GM21723 (cell line): ENCODE measurements around the gene PRRC1.
A peak's percentile ranks its signal among the peaks of the same experiment; 100 is the strongest.

Experiments
- ATAC-seq: cut with Tn5 transposase; IDR thresholded peaks from one replicate; pipeline ENCODE4 v1.9.1; 2021; ENCODE audit warnings: mild to moderate bottlenecking, moderate library complexity; ENCODE audit not compliant: unreplicated experiment

Gene PRRC1

DNA sequence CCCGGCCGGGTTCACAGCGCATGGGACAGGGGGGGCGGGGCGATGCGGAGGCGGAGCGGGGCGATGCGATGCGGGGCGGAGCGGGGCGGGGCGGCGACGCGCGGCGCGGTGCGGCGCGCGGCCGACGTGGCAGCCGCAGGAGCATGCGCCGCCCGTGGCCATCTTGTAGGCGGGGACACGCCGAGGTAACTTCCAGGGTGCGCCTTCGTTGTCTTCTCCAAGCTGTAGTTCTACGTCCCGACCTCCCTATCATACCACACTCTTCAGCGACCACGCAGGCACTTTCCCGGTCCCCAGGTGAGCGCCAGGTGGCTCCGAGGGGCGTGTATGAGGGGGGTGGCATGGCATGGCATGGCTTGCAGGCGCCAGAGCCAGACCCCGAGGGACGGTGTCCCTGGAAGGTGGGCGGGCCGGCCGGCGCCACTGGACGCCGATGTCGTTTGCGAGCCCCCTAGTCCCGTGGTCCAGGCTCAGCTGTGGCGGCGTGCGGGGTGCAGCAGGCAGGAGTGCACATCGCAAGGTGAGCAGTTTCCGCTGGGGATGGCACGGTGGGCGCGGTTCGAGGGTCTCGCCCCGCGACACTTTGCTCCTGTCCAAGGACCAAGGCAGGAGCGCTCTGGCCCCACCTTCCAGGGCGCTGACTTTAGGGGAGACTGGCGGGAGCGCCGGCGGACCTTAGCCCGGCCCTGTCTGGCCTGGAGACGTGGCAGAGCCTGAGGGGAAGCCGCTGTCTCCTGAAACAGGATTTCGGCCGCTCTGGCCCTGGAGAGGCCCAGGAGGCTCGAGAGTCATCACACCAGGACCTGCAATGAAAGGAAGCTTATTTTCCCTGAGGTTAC, at the start of gene PRRC1:
Gene PRRC1, plus strand, starts transcription at position 161 of the 839 bp plus-strand sequence. CDS start 5,840 bp downstream, outside the sequence.
- ATAC-seq = peak; percentile 92

GRCh38 chr5:127471211-127471610, 46.2 kb upstream of the PRRC1 start:
- ATAC-seq = no peak

DNA sequence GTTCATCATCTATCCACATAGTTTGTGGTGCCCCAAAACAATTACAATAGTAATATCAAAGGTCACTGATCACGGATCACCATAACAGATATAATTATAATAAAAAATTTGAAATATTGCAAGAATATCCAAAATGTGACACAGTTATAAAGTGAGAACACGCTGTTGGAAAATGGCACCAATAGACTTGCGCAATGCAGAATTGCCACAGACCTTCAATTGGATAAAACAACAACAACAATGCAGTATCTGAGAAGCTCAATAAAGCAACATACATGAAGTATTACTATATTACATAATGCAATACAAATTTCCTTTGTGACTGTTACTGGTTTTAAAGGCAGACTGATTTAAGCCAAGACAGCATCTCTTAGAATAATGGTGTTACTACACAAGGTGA, 44.7 kb upstream of the PRRC1 start:
- ATAC-seq = no peak

- no peak for ATAC-seq
Measured at GRCh38 chr5:127486471-127486870, 31.0 kb upstream of the PRRC1 start.

- ATAC-seq = peak; percentile 88
Measured at GRCh38 chr5:127492854-127493738, 24.3 kb upstream of the PRRC1 start.

GRCh38 chr5:127498548-127498947, 18.9 kb upstream of the PRRC1 start:
- no peak for ATAC-seq

DNA sequence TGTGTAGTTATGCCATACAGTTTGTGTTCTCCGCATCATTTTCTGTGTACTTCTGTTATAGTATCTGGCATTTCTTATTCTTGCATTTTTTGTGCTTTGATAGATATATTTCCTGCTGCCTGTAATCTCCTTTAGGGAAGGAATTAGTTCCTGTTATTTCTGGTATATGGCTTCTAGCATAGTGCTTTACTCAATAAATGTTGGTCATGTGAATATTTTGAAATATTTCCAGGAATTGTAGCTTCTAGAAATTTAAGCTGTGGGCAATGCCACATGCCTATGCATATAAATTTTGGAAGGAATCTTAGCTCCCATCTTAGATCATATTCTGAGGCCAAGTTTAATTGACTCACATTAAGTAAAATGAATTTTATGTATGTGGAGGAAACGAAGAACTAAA, 11.5 kb upstream of the PRRC1 start:
- no peak for ATAC-seq

DNA sequence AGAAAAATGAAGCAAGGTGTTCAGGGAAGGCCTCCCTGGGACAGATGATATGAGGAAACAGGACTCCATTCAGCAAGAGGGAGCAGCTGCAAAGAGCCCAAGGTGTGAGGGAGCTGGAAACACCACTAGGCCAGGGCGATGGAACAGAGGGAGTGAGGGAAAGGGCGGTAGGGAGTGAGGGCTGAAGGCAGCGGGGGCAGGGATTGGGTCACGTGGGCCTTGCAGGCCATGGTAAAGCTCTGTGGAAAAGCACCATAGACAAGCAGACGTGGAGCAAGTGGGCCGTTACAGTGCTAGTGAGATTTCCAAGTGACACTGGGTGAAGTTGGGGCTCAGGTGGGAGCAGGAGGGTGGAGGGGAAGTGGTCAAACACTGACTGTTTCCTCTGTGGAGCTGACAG, 10.8 kb upstream of the PRRC1 start:
- no peak for ATAC-seq

DNA sequence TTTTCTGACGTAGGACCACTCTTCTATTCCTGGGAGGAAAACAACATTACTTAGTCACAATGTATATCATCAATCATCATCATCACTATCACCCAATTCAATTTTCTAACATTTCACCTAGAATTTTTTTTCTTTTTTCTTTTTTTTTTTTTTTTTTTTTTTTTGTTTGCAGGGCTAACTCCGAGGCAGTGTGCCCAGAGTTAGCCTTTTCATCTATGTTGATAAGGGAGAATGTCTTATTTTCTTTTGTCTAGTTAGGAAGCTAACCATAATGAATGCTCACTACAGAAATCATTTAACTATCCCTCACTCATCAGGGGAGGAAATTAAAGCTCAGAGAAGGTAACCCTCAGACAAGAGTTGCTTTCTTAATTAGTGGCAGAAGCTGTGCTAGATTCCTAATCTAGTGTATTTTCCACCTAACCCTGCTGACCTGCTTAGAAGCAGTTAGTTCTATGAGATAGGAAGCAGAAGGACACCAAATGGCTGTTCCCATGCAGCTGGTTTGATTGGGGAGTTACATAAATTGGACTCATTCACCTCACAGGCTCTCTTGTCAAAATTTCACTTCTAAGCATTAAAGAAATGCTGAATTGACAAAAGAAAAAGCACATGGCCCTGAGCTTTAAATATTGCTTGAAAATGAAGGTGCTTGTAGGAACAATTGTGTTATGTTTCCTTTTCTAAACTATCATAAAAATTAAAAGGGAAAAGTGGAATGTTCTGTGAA, 8.6 kb upstream of the PRRC1 start:
- ATAC-seq = no peak

- no peak for ATAC-seq
Measured at GRCh38 chr5:127513408-127513970, 4.0 kb upstream of the PRRC1 start.

DNA sequence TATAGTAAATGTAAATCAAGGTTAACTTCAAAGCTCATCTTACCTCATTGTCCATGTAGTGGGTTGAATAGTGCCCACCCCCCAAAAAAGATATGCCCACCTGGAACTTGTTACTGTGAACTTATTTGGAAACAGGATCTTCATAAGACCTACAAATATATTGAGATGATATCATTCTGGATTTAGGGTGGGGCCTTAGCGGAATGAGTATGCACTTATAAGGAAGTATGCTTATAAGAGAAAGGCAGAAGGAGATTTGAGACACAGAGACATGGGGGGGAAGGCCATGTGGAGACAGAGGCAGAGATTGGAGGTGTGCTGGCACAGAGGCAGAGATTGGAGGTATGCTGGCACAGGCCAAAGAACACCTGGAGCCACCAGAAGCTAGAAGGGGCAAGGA, 2.6 kb upstream of the PRRC1 start:
- ATAC-seq = no peak

- ATAC-seq = no peak
Measured at GRCh38 chr5:127515693-127516440, 1.6 kb upstream of the PRRC1 start.

- peak; percentile 30 for ATAC-seq
Measured at GRCh38 chr5:127517110-127517479, 345 bp upstream of the PRRC1 start.

DNA sequence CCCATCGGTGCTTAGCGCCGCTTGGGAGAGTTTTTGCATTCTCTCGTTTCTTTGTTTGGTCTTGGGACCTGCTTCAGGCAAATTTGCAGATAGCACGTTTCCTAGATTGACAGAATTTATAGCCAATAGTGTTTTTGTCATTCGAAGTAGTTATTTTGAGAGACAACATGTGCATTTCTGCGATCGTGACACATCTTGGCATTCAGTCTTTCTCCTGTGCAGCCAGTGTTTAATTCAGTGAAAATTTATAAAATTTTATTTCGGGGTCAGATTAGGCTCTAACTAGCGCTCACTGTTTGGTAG, 830 bp downstream of the PRRC1 start:
- ATAC-seq = peak; percentile 40

DNA sequence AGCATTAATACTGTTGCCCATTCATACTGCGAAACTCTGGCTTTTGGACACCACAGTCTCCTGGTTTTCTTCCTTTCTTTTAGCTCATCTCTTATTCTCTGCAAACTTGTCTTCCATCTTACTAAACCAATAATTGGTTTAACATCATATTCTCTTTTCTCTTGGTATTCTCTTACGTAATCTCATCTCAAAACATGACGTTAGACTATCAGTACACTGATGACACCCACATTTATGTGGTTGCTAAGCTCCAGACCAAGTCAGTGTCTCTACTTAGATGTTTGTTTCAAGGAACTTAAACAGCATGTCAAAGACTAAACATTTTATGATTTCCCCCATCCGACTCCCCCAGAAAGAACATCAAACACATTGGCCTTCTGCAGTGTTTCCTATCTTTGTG, 2.1 kb downstream of the PRRC1 start:
- no peak for ATAC-seq

- no peak for ATAC-seq
Measured at GRCh38 chr5:127521138-127521770, 3.8 kb downstream of the PRRC1 start.

DNA sequence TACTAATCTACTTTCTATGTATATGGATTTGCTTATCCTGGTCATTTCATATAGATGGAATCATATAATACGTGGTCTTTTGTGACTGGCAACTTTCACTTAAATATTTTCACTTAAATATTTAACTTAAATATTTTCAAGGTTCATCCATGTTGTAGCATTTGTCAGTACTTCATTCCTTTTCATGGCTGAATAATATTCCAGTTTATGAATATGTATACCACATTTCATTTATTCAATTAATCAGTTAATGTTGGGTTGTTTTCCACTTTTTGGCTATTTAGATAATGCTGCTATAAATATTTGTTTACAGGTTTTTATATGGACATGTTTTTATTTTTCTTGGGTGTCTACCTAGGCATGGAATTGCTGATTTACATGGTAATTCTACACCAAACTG, 7.7 kb downstream of the PRRC1 start:
- ATAC-seq = no peak

GRCh38 chr5:127529904-127530682, 12.7 kb downstream of the PRRC1 start:
- no peak for ATAC-seq

GRCh38 chr5:127536687-127537086, 19.2 kb downstream of the PRRC1 start:
- ATAC-seq = no peak
